Gastrocnemius medialis (tissue), 4 donors: ENCODE measurements around the gene TRIM47.

ENCODE experiments used
- POLR2A ChIP-seq, 2 donors: fragments of 450-650 bp; IDR thresholded peaks; one replicate each; pipeline ENCODE4 v1.6.1; 2017; ENCODE audit warnings: antibody characterized with exemption in 2 of 2, mild to moderate bottlenecking in 2 of 2, moderate library complexity in 2 of 2
- TF ChIP-seq, protein P1 (sequence below), 5 experiments: fragments of 450-650 bp in 3 of 5; fragments of 200-600 bp in 2 of 5; sonication (generic) in 2 of 5; IDR thresholded peaks in 4 of 5; conservative IDR thresholded peaks in 1 of 5; 1 replicate in 4 of 5; 2 replicates in 1 of 5; pipeline ENCODE4 v1.5.1; 2016 to 2019; ENCODE audit warnings: antibody characterized with exemption in 5 of 5, mild to moderate bottlenecking in 3 of 5, moderate library complexity in 3 of 5

DNA sequence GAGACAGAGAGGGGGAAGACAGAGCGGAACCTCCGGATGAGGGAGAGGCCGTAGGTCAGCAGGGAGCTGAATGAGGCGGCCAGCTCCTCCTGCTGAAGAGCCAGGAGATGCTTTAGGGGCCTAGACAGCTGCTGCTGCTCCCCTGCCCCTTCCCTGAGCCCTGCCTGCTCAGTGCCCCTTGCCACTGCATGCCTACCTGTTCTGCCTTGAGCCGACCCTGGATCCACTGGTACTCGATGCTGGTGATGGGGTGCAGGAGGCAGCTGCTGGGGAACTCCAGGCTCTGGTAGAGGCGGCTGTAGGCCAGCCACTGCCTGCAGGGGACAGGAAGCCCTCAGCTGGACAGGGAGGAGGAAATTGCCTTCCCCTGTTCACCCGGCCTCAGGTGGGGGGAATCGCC lies 41.8 kb downstream of the TRIM47 start:
- TF ChIP-seq, protein P1, sequence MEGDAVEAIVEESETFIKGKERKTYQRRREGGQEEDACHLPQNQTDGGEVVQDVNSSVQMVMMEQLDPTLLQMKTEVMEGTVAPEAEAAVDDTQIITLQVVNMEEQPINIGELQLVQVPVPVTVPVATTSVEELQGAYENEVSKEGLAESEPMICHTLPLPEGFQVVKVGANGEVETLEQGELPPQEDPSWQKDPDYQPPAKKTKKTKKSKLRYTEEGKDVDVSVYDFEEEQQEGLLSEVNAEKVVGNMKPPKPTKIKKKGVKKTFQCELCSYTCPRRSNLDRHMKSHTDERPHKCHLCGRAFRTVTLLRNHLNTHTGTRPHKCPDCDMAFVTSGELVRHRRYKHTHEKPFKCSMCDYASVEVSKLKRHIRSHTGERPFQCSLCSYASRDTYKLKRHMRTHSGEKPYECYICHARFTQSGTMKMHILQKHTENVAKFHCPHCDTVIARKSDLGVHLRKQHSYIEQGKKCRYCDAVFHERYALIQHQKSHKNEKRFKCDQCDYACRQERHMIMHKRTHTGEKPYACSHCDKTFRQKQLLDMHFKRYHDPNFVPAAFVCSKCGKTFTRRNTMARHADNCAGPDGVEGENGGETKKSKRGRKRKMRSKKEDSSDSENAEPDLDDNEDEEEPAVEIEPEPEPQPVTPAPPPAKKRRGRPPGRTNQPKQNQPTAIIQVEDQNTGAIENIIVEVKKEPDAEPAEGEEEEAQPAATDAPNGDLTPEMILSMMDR (IDR thresholded peaks at IDR 0.05 in 4 of 5, conservative IDR thresholded peaks at IDR 0.05 in 1 of 5), result no peak
- no peak for TF ChIP-seq POLR2A (IDR thresholded peaks at IDR 0.05)
